ENCODE results near the gene TPMT. TPM values are rescaled to one million over a fixed set of nuclear protein-coding genes. Genes with fewer than 3 reads are reported as not detected.
"Not testable (repeated sequence)": the region's sequence is repeated elsewhere in the genome, so short reads cannot be mapped to it uniquely, and the experiment has no call there.

The TPMT gene
- total RNA-seq, 1 experiment from 2014 or later, result 12.2 TPM

DNA sequence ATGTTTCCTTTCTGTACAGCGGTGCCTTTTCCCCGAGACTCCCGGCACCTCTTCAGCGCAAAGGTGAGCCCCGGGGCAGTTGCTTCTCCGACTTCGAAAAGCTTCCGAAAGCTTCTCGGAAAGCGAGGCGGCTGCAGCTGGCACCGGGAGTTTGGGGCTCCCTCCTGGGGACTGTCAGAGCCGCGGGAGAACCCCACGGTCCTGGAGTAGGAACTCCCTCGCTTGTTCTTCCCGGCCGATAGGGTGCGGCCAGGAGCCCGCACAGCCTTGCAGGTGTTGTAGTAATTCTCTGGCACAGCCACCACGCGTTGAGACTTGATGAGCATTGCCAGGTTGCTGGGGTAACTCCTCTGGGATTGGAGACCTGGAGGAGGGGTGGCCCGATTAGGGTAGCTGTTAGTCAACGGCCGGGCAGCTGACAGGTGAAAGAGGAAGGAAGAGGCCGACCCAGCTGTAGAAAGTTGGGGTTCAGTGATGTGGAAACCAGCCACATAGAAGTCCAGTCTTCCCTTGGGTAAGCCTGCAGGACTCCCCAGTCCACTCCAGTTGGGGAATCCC lies 1.1 kb upstream of the TPMT start:
- peak; percentile 38 for DNase-seq (ENCODE audit: low read depth)

DNA sequence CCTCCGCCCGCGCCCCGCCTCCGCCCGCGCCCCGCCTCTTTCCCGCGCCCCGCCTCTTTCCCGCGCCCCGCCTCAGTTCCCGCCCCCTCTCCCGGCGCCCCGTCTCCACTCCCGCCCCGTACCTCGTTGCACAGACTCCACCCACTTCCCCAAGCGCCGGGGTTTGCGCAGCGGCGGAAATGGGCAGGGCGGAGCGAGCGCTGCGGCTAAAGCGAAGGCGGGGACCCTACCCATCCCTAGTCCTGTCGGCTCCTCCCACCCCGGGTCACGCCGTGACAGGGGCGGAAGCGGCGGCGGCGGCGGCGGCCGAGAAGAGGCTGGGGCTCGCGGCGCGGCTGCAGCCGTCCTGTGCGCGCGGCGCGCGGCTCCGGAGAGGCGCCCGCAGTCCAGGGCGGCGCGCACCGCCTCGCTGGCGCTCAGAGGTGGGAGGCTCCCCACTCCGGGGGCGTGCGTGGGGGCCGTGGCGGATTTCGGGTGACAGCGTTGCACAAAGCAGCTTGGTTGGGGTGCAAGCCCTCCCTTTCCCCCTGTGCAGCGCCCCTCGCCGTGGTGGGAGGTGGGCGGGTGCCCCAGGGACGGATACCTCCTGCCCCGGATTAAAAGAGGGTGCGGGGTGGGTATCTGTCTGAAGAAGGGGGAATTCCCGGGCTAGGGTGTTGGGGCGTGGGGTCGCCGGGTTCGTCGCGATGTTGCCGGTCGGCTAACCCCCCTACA lies 430 bp upstream of the TPMT start, which contains the start of gene KDM1B:
KDM1B (plus strand) TSS at position 273 of the 714 bp plus-strand sequence. CDS start 4,474 bp downstream, outside the sequence.
- peak; percentile 98 for DNase-seq (ENCODE audit: low read depth)

DNA sequence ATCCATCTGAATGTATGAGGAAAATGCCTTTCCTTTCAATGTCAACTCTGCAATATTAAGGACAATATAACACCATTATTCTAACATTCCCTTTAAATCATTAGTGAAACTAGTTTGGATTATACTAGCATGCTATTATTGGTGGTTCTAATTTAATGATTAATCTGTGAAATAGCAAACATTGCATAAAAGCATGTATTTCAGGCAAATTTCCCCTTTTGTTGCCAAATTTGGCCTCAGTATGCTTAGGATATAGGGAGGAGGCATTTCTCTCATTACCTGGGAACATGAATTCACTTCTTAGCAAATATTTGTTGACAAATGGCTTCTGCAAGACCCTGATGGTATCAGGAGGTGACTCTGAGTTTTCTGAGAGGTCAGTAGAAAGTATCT lies 1.6 kb downstream of the TPMT start:
- DNase-seq (ENCODE audit: low read depth), result no peak

DNA sequence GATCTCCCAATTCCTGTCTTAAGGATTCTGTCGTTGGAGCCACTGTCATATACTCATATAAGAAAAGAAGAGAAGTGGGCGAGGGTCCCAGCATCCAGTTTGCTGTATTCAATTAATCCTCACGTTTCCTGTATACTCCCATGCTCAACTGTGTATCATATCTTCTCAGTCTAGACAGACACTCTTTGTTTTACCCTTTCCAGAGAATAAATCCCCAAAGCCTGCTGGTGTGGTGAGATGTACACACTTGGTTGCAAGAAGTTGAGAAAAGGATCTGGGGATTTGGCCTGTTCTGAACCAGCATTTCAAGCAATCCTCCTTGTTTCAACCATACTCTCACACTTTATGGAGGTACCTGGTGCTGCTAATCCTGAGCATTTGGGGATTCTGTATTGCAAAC lies 3.1 kb downstream of the TPMT start:
- DNase-seq (ENCODE audit: low read depth), result no peak

DNA sequence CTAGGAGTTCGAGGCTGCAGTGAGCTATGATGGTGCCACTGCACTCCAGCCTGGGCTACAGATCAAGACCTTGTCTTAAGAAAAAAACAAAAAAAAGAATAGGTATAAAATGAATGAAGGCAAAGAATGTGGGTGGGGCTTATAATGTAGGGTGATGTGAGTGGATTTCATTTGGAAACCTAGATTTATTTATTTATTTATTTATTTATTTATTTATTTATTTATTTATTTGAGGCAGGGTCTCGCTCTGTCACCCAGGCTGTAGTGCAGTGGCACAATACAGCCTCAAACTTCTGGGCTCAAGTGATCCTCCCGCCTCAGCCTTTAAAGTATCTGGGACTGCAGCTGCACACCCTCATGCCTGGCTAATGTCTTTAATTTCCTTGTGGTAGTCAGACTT lies 3.5 kb downstream of the TPMT start:
- DNase-seq (ENCODE audit: low read depth), result not testable (repeated sequence)

DNA sequence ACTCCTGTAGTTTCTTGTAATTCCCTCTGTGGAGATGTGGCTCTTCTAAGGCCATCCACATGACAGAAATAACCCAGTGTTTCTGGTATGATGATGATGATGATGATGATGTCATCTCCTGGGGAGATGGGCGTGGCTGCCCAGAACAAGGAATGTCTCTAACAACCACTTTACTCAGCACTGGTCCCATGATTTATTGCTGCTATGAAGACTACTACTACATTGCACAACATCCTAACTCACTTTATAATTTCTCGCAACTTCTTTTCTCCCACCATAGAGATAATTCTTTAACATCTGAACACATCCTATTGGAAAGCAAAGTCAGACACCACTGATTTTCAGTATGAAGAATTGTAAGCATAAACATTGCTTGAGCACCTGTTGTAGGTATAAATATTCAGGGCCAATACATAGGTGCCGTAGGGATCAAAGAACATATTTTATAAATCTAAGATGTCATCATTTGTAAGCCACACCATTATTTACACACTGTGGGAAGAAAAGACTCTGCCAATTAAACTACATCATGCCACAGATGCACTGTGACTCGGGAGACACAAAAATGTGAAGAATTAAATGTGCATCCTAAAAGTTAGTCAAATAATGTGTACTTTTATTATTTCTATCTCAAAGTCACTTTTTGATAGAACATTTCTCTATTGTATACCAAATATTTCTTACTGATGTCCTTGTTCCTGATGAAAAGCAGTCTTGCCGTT lies 6.4 kb downstream of the TPMT start:
- peak; percentile 76 for DNase-seq (ENCODE audit: low read depth)

DNA sequence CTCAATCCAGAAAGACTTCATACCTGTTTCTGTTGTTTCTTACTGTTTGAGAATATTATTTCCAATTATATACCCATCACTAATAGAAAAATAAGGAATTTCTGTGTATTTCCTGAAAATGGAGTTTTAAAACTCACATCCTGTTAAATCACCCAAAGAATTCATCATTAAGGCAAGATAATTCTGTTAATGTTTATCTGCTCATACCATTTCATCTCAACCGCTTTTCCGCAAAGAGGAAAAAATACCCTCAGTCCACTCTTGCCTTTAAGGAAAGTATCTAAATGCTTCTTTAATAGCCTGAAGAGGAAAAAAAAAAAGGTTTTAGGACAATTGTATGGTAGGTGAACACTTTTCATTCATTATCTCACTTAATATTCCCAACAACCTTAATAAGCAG lies 7.3 kb downstream of the TPMT start:
- no peak for DNase-seq (ENCODE audit: low read depth)

DNA sequence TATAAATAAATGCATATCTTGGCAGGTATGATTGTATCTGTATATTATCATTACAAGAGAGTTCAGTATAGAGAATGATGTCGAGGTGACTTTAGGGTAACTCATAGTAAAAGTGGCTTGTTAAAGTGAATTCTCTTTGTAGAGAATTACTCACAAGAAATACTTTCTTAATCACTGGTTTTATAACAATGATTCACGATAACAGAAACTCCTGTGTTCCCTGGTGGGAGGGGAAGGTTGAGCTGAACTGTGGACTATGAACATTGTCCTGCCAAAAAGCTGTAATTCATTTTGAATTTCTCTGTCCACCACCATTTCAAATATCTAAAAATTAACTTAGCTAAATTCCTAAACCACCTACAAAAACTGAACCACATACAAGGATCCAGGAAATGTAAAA lies 7.7 kb downstream of the TPMT start:
- DNase-seq (ENCODE audit: low read depth), result peak; percentile 50

DNA sequence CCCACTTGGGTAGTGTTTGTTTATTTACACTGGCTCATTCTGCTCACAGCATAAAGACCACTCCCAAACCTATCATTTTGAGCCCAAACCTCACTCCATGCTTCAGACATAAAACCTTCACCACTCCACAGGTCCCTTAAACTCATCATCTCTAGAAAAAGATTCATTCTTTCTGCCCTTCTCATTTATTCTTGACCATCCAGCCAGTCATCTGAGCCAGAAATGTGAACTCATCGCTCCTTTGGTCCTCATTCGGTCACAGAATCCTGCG lies 12.4 kb downstream of the TPMT start:
- DNase-seq (ENCODE audit: low read depth), result no peak

DNA sequence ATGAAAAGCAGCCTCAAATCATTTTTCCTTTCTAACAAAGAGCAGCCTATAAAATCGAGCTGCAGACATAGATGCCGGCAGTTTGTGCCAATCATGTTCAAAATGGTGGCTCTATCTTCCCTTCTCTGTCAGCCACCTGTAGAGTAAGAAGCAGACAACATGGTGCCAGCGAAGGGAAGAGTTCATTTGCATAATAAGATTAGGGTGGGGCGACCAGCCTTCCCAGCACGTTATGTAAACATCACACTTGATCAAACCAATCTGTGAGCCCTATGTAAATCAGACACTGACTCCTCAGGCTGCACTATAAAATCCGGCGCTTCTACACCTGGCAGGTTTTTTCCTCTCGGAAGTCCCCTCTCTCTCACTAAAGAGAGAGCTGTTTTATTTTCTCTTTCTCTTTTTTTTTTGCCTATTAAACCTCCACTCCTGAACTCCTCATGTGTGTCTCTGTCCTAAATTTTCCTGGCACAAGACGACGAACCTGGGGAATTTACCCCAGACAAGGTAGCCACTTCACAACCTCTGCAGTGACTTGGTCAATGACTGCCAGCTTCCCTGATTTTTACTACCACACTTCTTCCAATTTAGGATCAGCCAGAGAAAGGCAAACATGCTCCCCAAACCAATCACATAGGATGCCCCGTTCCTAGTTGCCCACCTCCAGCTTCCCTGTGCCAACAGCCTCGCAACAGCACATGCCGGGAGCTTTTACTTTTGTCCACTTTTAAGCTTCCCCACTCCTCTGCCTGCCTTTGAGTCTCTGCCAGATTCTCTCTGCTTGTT lies 12.9 kb downstream of the TPMT start:
- no peak for DNase-seq (ENCODE audit: low read depth)

DNA sequence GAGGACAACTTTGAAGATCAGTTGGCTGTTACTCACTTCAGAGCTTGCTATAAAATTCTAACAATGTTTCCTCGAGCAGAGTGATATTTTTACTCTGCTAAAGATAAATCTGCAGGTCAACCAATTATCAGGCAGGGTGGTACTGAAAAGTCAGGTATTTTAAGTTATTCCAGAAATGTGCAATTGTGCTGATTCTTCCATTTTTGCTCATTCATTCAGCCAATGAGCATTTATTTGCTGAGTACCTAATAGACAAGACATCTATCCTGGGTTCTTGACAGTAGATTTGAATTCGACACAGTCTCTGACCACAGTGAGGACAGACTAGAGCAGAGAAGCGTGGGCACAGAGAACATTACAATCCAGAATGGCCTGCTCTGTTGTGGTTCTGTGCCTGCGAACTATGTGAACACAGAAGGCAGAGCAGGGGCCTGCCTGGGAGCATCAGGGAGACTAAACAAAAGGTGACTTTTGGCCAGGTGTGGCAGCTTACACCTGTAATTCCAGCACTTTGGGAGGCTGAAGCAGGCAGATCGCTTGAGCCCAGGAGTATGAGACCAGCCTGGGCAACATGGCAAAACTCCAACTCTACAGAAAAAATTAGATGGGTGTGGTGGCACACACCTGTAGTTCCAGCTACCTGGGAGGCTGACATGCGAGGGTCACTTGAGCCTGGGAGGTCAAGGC lies 14.8 kb downstream of the TPMT start:
- DNase-seq (ENCODE audit: low read depth), result no peak

DNA sequence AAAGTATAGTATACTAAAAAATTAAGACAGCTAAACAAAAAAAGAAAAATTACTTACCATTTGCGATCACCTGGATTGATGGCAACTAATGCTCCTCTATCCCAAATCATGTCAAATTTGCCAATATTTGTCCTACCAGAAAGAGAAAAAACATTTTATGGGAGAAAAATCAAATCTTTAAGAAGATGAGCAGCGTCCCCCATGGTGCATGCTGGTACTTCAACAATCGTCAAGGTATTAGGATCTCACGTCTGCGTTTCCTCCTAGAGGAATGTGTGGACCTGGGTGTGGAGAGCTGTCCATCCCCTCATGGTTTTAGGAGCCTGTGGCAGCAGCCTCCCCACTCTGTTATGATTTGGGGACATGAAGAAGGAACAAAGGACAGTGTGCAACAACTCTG lies 16.0 kb downstream of the TPMT start:
- no peak for DNase-seq (ENCODE audit: low read depth)

DNA sequence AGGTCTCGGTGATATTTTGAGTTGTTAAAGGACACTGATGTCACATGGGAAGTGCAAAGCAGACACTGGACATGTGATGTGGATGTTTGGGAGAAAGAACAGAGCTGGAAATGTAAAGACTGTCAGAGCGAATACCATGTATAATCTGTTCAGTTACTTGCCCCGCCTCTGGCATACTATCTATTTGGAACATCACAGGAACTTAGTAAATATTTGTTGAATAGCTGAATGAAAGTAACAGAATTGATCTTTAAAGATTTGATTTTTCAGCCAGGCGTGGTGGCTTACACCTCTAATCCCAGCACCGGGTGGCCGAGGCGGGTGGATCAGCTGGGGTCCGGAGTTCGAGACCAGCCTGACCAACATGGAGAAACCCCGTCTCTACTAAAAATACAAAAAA lies 18.6 kb downstream of the TPMT start:
- DNase-seq (ENCODE audit: low read depth), result no peak

DNA sequence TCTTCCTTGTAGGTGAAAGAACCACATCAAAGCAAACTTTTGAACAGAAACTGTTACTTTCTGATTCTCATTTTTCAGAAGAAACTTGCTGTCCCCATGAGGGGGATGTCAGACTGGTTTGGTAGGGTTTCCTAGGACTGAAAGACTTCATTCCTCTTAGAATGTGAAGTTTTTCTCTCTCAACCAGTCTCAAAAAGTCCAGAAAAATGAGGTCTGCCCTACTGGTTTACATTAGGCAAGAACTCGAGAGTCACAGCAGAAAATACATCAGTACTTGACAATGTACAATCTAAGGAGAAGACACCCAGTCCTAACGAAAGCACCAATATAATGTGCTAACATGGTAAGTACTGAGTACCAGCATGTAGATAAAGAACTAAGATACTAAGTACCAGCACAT lies 19.7 kb downstream of the TPMT start:
- DNase-seq (ENCODE audit: low read depth), result no peak

DNA sequence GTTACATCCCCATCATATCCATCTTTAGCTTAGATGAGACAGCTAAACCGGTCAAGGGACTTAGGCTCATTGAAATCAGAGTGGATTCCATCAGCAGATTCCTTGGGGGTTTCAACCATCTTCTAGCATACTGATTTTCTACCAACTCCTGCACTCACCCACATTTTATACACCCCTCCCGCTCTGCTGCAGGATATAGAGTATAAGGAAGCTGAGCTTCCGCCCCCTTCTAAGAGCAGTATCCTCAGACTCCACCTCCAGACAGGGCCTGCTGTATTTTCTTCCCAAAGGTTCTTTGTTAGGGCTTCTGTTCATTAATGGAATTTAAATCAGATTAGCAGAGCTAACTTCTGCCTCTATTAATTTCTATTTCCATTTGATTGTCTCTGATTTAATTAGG lies 22.5 kb downstream of the TPMT start:
- DNase-seq (ENCODE audit: low read depth), result no peak

DNA sequence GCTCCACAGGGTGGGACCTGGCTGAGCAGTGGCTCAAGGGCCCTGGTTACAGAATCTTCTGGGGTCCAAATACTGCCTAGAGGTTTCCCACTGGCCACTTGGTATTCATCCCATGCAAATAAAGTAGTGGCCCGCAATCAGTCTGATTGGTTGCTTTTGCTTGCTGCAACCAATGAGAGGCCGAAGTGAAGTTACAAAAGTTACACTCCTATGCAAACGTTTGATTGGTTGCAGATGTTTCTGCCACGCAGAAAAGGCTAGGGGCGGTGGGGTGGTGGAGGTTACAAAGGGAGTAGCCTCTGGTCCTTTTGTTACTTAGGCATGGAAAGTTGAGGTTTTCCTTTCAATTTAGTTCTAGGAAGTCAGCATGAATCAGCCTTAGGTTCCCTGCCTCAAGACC lies 28.8 kb downstream of the TPMT start:
- DNase-seq (ENCODE audit: low read depth), result no peak

DNA sequence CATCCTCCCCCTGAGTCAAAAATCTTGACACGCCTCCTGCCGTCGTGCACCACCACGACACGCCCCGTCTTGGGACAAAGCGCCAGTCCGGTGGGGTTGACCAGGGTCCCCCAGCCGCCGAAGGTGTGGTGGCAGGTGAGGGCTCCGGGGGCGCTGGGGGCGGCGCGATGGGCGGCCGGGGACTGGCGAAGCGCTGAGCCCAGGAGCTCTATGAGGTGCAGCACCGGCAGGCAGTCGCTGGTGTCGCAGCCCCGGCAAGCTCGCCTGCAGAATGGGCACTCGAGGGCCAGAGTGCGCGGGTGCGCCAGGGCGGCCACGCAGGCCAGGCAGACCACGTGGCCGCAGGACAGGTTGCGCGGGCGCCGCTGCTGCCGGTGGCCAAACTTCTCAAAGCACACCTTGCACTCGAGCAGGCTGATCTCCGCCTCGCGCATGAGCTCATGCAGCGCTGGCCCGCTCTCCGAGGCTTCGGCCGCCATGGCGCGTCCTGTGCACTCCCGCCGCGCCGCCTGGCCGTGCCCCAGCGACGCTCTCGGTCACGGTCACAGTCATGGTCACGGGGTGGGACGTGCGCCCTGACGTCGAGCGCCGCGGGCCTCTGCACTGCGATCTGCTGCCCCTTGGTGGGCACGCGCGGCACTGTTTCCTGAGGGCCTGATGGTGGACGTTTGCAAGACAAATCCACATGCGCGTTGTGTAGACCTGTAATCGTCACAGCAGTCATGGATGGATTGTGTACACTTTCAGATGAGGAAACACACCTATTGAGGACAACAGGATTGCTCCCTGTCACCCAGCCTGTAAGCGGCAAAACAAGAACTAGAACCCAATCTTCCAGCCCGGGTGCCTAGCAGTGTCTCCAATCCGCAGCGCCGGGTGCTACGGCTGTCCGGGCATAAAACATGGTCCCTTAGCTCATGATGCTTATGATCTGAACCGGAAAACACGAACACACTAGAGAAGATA lies 32.5 kb downstream of the TPMT start, which contains the start of gene NHLRC1:
NHLRC1 (minus strand) TSS at position 550 of the 966 bp plus-strand sequence; CDS start at position 479, 71 bp downstream.
- peak; percentile 82 for DNase-seq (ENCODE audit: low read depth)

DNA sequence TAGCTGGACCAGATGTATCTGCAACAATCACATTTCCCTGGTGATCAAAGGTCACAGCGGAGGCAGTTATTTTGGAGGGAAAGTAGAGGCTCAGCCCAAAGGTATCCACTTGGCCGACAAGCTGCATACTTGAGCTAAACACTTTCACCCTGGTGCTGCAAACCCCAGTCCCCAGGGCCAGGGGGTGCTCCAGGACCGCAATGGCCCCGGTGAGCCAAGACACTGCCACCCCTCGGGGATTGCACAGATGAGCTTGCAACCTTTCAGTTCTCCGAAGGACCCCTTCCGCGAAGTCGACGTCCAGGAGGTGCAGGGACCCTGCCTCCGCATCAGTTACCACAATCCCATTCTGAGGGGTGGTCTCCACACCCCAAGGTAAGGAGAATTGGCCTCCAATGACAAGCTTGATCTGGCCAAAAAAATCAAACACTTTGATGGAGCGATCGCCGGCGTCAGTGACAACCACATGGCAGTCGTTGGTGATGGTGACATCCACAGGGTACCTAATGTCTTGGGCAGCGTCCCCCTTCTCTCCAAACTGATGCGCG lies 33.2 kb downstream of the TPMT start:
- no peak for DNase-seq (ENCODE audit: low read depth)

DNA sequence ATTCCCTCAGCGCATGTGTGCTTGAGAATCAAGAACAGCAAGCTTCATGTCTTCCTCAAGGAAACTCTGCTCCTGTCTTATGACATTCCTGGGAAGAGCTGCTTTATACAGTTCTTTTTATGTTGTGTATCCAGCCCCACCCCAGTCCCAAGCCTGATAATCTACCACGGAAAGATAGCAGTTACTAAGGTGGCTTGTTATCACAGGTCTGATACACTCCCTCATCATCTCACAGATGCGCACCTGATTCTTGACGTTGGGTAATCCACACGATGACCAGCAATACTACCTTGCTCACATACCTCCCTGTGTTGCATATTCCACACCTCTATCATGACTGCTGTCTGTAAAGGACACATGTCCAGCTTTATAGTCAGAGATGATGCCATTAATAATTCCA lies 35.6 kb downstream of the TPMT start:
- no peak for DNase-seq (ENCODE audit: low read depth)

DNA sequence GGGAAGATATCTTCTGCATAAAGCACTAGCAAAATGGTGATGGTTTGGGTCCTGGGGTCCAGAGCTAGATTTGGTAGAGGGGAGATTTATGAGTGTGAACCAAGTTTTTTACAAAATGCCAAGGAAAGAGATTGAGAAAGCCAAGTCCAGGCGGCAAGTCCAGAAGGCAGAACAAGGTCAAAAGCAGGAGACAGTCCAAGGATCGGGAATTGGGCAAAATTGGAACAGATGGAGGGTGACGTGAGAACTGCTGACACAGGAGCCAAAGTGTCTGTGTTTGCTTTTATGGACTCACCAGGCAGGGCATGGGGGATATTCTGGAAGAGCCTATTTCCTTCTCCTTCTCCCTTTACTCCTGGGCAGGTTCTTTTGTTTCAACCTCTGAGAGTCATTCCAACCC lies 36.5 kb downstream of the TPMT start:
- DNase-seq (ENCODE audit: low read depth), result no peak
